GM12873 (cell line): Measurements from ENCODE around the gene HCRT.

Source experiments
- TF ChIP-seq, protein P1 (sequence below): IDR thresholded peaks from 2 replicates; pipeline ENCODE4 v1.5.1; 2012; ENCODE audit warnings: low read depth, mild to moderate bottlenecking, moderate library complexity, low read length, control low read depth; ENCODE audit not compliant: insufficient read depth; ENCODE audit errors: missing control alignments

Gene HCRT, protein sequence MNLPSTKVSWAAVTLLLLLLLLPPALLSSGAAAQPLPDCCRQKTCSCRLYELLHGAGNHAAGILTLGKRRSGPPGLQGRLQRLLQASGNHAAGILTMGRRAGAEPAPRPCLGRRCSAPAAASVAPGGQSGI

DNA sequence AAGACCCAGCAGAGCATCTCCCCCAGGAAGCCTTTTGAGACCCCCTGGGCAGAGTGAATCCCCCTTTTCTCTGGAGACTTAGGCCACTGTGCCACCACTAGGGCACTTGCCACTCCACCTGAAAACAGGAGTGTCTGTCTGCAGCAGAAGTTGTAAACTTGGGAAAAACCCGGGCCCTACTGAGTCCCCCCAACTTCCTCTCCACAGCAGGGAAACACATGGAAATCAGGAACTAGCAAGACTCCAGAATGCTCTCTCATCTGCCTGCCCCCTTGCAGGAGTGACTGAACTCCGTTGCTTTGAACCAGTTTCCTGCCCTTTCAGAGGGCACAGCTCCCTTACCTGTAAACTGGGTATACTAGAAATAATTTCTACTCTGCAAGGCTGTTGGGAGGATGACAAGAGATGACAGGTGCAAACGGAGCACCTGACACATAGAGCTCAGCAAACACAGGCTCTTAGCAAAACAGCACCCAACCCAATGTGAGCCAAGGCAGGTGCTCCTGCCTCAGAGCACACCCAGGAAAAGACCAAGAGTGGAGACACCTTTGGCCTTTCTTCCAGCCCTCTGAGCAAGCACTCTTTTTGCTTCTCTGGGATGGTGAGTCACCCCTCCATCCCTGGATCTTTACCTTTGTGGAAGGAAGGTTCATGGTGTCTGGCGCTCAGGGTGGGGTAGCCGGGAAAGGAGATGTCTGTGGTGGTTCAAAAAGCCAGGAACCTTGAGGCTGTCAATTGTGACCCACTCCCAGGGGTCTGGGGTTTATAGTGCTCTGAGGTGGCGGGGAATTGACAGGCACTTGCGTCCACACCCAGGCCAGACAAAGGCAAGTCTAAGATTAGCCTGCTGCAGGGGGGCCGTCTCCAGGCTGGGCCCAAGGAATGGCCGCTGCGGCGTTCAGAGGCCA, at the start of gene HCRT:
Gene HCRT (minus strand): TSS at position 740 of the 908 bp plus-strand sequence. CDS start 87 bp downstream, at position 653.
- TF ChIP-seq, protein P1, sequence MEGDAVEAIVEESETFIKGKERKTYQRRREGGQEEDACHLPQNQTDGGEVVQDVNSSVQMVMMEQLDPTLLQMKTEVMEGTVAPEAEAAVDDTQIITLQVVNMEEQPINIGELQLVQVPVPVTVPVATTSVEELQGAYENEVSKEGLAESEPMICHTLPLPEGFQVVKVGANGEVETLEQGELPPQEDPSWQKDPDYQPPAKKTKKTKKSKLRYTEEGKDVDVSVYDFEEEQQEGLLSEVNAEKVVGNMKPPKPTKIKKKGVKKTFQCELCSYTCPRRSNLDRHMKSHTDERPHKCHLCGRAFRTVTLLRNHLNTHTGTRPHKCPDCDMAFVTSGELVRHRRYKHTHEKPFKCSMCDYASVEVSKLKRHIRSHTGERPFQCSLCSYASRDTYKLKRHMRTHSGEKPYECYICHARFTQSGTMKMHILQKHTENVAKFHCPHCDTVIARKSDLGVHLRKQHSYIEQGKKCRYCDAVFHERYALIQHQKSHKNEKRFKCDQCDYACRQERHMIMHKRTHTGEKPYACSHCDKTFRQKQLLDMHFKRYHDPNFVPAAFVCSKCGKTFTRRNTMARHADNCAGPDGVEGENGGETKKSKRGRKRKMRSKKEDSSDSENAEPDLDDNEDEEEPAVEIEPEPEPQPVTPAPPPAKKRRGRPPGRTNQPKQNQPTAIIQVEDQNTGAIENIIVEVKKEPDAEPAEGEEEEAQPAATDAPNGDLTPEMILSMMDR = peak; percentile 10

DNA sequence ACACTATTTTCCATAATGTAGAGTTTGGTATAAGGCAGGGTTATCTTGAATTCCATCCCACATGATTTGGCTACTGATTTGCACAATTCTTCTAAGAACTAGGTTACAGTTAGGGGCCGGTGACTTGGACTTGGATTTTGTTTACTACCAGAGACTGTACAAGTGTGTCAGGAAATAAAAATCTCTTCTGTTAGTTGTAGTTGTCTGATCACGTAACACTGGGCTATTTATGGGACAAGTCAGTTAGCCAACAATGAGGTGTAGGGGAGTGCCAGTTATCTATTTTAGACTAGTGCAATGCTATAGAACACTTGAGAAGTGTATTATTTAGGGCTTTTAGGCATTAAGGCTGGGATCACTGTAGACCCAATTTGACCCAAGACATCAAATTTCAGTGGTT, 48.7 kb upstream of the HCRT start:
- TF ChIP-seq, protein P1 = no peak

DNA sequence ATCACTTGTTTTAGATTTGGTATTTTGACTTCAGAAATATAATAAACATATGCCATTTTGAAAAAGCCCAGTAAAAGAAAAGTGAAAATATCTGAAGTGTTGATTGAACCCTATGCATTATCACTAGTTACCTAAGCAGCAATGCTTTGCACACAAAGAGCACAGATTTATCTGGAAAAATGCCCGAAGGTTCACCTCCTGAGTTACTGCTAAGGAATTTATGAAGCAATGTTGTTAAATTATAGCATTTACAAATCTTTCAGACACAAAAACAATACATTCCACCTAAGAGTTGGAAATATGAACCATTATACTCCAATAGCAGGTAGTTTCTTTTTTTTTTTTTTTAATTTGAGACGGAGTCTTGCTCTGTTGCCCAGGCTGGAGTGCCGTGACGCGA, 47.9 kb upstream of the HCRT start:
- TF ChIP-seq, protein P1 = no peak

DNA sequence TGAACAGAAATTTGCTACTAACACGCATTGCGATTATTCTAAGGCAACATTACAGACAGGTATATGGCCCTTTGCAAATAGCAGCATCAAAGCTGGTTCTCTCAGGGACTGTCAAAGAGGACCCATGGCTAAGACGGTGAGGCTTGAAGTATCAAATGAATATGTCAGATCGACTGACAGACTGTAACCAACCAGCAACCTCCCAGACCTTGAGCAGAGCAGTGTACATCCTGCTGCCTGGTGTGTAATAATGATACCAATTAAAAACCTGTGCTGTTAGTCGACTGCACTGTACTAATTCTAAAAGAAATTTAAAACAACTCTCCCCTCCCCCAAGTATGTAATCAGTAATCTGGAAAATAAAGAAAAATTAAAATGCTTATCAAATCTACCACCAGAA, 45.0 kb upstream of the HCRT start:
- TF ChIP-seq, protein P1 = no peak

DNA sequence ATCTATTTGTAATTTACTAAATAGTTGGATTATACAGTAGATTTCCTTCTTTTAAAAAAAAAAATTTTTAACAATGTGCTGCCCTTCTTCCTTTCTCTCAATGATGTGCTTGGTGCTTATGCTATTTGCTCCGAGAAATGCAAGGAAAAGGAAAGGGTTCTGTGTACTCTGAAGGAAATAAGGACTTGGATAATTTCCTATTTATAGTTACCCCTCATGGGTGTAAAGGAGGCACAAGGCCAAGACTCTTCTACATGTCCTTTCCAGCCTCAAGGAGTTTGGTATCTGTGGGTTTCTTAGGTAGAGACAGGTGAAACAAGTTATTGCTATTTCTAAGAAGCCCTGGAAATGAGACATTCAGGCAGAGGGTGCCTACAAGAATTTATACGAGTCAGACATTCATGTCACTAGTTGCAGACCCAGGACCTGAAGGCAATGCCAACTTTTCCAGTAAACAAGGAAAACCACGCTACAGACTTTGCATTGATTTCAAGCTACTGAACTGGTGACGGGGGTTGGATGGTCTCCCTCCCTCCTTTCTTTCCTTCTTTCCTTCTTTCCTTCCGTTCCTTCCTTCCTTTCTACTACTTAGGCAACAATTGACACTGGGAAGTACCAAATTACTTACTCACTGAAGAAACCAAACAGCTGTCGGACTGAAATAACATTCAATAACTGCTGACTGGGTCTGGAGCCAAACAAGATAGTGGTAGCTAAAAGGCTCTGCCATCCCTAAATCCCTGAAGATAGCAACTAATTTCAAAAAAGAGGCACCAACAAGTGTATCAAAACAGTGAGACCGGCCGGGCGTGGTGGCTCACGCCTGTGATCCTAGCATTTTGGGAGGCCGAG, 42.8 kb upstream of the HCRT start:
- TF ChIP-seq, protein P1 = no peak

DNA sequence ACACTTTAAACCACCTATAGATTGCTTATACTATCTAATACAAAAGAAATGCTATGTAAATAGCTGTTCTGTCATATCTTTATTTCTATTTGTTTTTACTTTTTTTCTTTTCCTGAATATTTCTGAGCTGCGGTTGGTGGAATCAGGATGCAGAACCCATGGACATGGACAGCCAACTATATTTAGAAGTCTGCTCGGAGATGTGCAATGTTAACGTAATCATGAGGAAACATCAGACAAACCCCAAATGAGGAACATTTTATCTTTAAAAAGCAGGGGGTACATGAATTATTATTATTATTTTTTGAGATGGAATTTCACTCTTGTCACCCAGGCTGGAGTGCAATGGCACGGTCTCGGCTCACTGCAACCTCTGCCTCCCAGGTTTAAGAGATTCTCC, 40.4 kb upstream of the HCRT start:
- TF ChIP-seq, protein P1 = no peak

DNA sequence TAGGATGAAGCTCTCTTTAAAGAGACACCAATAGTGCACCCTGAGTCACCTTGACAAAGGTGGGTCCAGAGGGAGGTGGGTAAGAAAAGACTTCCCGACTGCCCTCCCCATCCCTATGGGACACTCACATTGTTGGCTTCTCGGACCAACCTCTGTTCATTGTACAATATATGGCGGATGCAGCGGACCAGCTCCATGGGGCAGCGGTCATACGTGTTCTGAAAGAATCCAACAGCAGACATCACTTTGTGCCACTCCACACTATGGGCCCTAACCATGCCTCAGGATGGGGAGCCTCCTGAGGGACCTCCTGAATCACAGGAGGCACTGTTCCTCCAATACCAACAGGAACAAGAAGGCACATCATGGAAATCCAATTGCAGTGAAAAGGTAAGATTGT, 39.4 kb upstream of the HCRT start:
- TF ChIP-seq, protein P1 = no peak
